Measurements from ENCODE around the gene FAM156B.
"Not testable (repeated sequence)": the region's sequence is repeated elsewhere in the genome, so short reads cannot be mapped to it uniquely, and the experiment has no call there.

Gene FAM156B, protein sequence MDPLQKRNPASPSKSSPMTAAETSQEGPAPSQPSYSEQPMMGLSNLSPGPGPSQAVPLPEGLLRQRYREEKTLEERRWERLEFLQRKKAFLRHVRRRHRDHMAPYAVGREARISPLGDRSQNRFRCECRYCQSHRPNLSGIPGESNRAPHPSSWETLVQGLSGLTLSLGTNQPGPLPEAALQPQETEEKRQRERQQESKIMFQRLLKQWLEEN

DNA sequence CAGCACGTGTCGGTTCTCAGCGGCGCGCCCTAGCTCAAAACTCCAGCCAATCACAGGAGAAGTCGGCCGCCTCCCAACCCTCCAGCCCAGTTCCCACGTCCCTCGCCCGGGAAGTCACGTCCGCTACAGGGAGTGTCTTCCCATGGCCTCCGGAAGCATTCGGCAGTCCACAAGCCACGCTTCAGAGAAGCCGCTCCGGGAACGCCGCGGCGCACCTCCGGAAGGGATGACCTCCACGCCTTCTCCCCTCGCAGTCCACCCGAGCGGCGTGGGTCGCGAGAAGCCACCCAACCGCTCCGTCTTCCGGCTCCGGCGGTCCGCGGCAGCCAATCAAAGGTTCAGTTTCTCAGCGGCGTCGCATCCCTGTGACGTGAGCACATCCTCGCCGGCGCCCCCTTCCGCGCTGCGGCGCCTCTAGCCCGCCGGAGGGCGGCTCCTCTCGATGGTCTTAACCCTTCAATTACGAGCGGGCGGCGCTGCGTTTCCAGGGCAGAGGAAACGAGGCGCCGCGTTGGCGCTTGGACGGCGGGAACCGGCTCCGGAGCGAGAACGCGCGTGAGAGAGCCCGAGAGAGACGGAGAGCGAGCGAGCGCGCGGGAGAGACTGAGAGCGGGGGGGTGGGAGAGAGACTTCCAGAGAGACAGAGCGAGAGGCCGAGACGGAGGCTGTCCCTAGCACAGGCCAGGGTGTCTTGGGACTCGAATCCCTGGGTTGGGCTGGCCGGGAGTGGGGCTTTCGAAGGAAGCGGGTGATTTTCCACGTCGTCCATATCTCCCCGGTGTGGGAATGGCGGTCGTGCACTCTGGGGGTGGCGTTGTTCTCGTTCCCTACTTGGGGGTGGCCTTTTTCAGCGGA, at the start of gene FAM156B:
Gene FAM156B, plus strand, starts transcription at position 476 of the 855 bp plus-strand sequence. CDS start 9,896 bp downstream, outside the sequence.
- not testable (repeated sequence) for H3K27ac ChIP-seq (ENCODE audit: low read length); H3K9me3 ChIP-seq (ENCODE audit: control insufficient read depth in 1 of 2, low read length in 2 of 2); H3K4me3 ChIP-seq (ENCODE audit: low read depth in 1 of 2, low read length in 2 of 2); H3K36me3 ChIP-seq (ENCODE audit: control insufficient read depth in 1 of 2, insufficient read depth in 2 of 2, low read length in 2 of 2); H3K27me3 ChIP-seq (ENCODE audit: low read depth, low read length); H3K4me1 ChIP-seq (ENCODE audit: control insufficient read depth in 1 of 2, insufficient read depth in 2 of 2, low read length in 2 of 2)

DNA sequence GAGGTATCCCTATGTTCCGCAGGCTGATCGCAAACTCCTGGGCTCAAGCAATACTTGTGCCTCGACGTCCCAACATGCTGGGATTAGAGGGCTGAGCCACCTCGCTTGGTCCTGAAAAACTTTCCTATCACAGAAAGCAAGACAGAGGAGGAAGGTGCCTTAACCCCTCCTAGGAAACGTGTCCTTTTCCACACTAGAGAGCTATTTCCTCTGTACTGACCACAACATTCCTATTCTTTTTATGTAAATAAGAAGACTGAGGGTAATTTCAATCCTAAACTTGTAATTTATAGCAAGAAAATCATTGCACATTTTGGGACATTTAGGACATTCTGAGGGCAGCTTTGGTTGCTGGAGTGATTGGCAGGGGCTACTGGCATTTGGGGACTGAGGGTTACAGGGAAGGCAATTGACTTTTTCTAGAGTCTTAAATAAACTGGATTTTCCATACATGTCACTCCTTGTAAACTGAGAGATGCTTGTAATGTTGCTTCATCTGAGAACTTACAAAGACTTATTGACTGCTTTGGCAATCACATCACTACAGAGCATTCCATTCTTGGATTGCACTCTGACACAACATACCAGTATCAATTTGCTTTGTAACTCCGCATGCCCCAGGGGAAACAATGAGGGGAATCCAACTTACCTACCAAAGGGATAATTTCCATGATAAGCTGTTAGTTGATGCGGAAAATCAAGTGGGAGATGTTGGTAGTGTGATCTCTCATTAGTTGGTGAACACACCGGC, 44.8 kb upstream of the FAM156B start:
- no peaks in the 10 kb centered on the region for H3K27me3 ChIP-seq (ENCODE audit: low read depth, low read length)
- H3K4me1 ChIP-seq (ENCODE audit: control insufficient read depth in 1 of 2, insufficient read depth in 2 of 2, low read length in 2 of 2): no peaks in the 10 kb centered on the region

DNA sequence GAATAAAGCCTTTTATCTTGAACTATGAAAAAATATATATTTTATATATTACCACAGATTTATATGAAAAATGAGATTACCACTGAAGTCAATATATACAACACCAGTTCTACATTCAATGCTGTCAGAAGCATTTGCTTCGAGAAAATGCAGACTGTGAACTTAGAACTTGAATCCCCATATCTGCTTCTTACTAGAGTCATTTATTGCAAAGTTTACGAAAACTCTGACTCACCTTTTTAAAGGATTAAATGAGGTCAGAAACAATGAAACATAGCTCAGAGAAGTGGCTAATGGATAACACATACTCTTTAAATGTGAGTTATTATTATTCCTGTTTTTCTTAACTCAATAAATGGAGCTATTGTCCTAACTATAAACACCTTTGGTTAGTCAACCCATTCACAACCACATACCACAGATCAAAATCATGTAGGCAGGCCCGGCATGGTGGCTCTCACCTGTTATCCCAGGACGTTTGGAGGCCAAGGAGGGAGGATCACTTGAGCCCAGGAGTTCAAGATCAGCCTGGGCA, 40.1 kb upstream of the FAM156B start:
- not testable (repeated sequence) for H3K4me3 ChIP-seq (ENCODE audit: low read depth in 1 of 2, low read length in 2 of 2); H3K36me3 ChIP-seq (ENCODE audit: control insufficient read depth in 1 of 2, insufficient read depth in 2 of 2, low read length in 2 of 2); H3K27me3 ChIP-seq (ENCODE audit: low read depth, low read length); H3K4me1 ChIP-seq (ENCODE audit: control insufficient read depth in 1 of 2, insufficient read depth in 2 of 2, low read length in 2 of 2); H3K27ac ChIP-seq (ENCODE audit: low read length); H3K9me3 ChIP-seq (ENCODE audit: control insufficient read depth in 1 of 2, low read length in 2 of 2)

More for the DNA sequence above, 44.8 kb upstream of the FAM156B start:
- no peak overlapping the region for H3K4me3 ChIP-seq (ENCODE audit: low read depth in 1 of 2, low read length in 2 of 2)
- H3K9me3 ChIP-seq (ENCODE audit: control insufficient read depth in 1 of 2, low read length in 2 of 2): no peaks in the 10 kb centered on the region
- H3K27ac ChIP-seq (ENCODE audit: low read length): no peak overlapping the region
- no peaks in the 10 kb centered on the region for H3K36me3 ChIP-seq (ENCODE audit: control insufficient read depth in 1 of 2, insufficient read depth in 2 of 2, low read length in 2 of 2)

DNA sequence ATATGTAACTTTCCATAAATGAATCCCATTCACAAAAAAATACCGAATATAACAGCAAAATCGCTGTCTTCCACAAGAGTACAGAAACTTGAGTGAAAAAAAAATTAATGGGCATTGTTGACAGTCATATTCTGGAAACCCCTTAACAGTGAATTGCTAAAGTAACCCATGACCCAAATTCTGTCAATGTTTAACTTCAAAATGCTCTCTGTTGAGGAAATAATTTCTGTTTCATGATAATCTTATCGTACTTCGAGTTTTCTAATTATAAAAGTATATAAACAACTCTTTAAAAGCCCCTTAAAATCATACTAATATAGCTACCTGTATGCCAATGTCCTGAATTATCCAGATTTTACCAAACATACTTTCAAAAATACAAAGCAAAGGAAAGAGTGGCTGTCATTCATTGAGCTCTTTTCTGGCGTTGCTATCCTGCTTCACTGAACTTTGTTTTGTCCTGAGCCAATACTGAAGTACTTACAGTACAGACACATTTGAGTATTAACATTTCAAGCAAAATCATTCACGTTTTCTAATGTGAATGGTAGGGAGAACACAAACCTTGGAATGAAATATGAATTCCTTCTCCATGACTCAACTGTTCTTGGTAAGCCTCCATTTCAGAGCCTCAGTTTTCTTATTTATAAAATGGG, 31.7 kb upstream of the FAM156B start:
- no peaks in the 10 kb centered on the region for H3K36me3 ChIP-seq (ENCODE audit: control insufficient read depth in 1 of 2, insufficient read depth in 2 of 2, low read length in 2 of 2)
- H3K27me3 ChIP-seq (ENCODE audit: low read depth, low read length): no peaks in the 10 kb centered on the region
- H3K27ac ChIP-seq (ENCODE audit: low read length): no peak overlapping the region
- H3K4me3 ChIP-seq (ENCODE audit: low read depth in 1 of 2, low read length in 2 of 2): no peak overlapping the region
- no peaks in the 10 kb centered on the region for H3K9me3 ChIP-seq (ENCODE audit: control insufficient read depth in 1 of 2, low read length in 2 of 2)
- H3K4me1 ChIP-seq (ENCODE audit: control insufficient read depth in 1 of 2, insufficient read depth in 2 of 2, low read length in 2 of 2): no peaks in the 10 kb centered on the region

DNA sequence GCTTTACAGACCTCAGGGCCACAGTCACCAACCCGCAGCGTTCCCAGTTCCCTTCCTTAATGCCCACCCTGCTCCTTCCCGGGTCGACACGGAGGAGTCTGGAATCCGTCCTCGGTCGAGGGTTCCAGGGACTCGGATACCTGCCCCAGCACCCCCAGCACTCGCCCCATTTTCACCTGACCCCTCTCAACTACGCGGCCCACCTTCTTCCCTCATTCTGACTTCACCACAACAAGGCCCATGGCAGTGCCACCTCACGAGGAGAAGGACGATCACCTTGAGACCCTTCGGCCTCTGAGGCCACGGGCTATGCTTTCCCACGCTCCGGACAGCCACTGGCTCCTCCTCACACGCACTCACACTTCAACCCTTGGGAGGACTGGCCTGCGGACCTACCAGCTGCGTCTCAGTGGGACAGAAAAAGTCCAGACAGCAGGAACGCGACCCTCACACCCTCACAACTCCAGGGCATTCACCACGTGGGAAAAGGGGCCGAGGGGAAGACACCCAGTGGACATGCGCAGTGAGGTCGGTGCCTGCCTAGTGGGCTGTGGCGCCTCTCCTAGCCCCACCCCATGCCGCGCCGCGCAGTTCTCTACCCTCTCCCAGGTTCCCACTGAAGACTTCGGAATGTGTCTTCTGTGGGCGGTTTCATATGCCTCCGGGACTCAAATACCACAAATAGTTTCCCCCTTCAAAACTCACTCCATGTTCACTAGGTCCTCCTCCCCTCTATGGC, 29.4 kb upstream of the FAM156B start, which contains the start of gene XAGE3:
Gene XAGE3, minus strand, starts transcription at position 474 of the 739 bp plus-strand sequence. CDS start 950 bp downstream, outside the sequence.
- Histone ChIP-seq H3K9me3 (ENCODE audit: control insufficient read depth in 1 of 2, low read length in 2 of 2) (no peaks in the 10 kb centered on the region), H3K27me3 (ENCODE audit: low read depth, low read length) (no peaks in the 10 kb centered on the region), H3K4me3 (ENCODE audit: low read depth in 1 of 2, low read length in 2 of 2) (no peak within 1 kb of the TSS), H3K4me1 (ENCODE audit: control insufficient read depth in 1 of 2, insufficient read depth in 2 of 2, low read length in 2 of 2) (no peaks in the 10 kb centered on the region), H3K27ac (ENCODE audit: low read length) (no peak within 1 kb of the TSS), H3K36me3 (ENCODE audit: control insufficient read depth in 1 of 2, insufficient read depth in 2 of 2, low read length in 2 of 2) (no peaks in the 10 kb centered on the region)

DNA sequence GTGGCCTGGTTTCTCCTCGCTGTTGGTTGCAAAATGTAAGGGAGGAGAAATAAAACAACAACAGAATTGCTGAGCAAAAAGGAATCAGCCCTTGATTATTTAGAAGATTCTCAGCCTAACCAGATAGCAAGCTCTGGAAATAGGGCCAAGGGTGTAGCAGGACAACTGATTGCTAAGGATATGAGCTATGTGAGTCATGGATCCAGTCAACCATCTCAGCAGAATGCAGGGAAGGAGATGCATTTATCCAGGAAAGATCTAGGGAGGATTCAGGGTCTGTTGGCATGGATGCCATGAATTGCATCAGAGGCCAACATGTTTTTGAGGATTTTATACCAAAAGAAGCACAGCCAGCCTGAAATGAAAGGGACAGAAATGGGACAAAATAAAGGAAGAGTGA, 27.1 kb upstream of the FAM156B start:
- no peak overlapping the region for H3K4me3 ChIP-seq (ENCODE audit: low read depth in 1 of 2, low read length in 2 of 2)
- no peak overlapping the region for H3K27ac ChIP-seq (ENCODE audit: low read length)
- H3K4me1 ChIP-seq (ENCODE audit: control insufficient read depth in 1 of 2, insufficient read depth in 2 of 2, low read length in 2 of 2): no peaks in the 10 kb centered on the region
- H3K36me3 ChIP-seq (ENCODE audit: control insufficient read depth in 1 of 2, insufficient read depth in 2 of 2, low read length in 2 of 2): no peaks in the 10 kb centered on the region
- no peaks in the 10 kb centered on the region for H3K9me3 ChIP-seq (ENCODE audit: control insufficient read depth in 1 of 2, low read length in 2 of 2)
- no peaks in the 10 kb centered on the region for H3K27me3 ChIP-seq (ENCODE audit: low read depth, low read length)

DNA sequence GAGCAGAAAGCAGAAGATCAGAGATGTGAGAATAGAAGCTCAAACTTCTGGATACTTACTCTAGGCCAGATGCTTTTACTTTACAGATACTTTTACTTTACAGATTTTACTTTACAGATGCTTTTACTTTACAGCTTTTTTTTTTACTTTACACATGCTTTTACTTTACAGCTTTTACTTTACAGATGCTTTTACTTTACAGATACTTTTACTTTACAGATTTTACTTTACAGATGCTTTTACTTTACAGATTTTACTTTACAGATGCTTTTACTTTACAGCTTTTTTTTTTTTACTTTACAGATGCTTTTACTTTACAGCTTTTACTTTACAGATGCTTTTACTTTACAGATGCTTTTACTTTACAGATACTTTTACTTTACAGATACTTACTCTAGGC, 23.3 kb upstream of the FAM156B start:
- H3K27ac ChIP-seq (ENCODE audit: low read length); H3K36me3 ChIP-seq (ENCODE audit: control insufficient read depth in 1 of 2, insufficient read depth in 2 of 2, low read length in 2 of 2); H3K9me3 ChIP-seq (ENCODE audit: control insufficient read depth in 1 of 2, low read length in 2 of 2); H3K27me3 ChIP-seq (ENCODE audit: low read depth, low read length); H3K4me3 ChIP-seq (ENCODE audit: low read depth in 1 of 2, low read length in 2 of 2); H3K4me1 ChIP-seq (ENCODE audit: control insufficient read depth in 1 of 2, insufficient read depth in 2 of 2, low read length in 2 of 2): not testable (repeated sequence)

DNA sequence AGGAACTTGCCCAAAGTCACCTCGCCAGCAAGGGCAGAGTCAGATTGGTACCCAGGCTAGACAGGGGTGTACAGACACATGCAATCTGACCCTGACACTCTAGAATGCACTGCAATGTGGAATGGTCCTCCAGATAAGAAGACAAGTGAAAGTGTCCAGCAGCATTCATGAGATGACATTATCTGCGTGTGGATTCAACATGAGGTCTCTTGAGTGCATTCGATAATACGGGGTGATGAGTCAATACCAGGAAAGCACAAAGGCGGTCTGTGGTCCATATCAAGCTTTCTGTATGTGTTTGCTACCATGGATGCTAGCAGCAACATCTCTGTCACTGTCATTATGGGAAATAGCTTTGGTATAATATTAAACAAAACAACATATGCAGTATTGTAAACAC, 22.5 kb upstream of the FAM156B start:
- Histone ChIP-seq H3K27ac (ENCODE audit: low read length) (no peak overlapping the region), H3K9me3 (ENCODE audit: control insufficient read depth in 1 of 2, low read length in 2 of 2) (no peaks in the 10 kb centered on the region)

DNA sequence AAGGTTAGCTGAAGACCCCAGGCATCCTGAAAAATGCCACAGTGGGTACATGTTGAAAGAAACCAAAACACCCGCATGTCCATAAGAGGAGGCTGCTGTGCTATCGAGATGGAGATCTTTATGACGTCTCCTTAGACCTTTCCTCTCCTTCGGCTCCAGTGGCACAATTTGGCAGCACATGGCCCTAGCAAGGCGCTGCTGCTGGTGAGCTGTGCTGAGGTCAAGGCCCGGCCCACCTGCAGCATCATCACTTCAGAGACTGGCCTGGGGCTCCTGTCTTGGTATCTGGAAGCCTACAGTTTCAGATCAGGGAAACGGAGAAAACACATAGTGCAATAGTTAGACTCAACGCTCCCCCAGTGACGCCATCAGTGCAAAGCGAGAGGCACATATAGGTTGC, 21.7 kb upstream of the FAM156B start:
- H3K27me3 ChIP-seq (ENCODE audit: low read depth, low read length); H3K4me3 ChIP-seq (ENCODE audit: low read depth in 1 of 2, low read length in 2 of 2); H3K4me1 ChIP-seq (ENCODE audit: control insufficient read depth in 1 of 2, insufficient read depth in 2 of 2, low read length in 2 of 2); H3K27ac ChIP-seq (ENCODE audit: low read length); H3K9me3 ChIP-seq (ENCODE audit: control insufficient read depth in 1 of 2, low read length in 2 of 2); H3K36me3 ChIP-seq (ENCODE audit: control insufficient read depth in 1 of 2, insufficient read depth in 2 of 2, low read length in 2 of 2): not testable (repeated sequence)

More for the DNA sequence above, 22.5 kb upstream of the FAM156B start:
- Histone ChIP-seq H3K4me3 (ENCODE audit: low read depth in 1 of 2, low read length in 2 of 2) (no peak overlapping the region), H3K36me3 (ENCODE audit: control insufficient read depth in 1 of 2, insufficient read depth in 2 of 2, low read length in 2 of 2) (no peaks in the 10 kb centered on the region), H3K27me3 (ENCODE audit: low read depth, low read length) (no peaks in the 10 kb centered on the region), H3K4me1 (ENCODE audit: control insufficient read depth in 1 of 2, insufficient read depth in 2 of 2, low read length in 2 of 2) (no peaks in the 10 kb centered on the region)

DNA sequence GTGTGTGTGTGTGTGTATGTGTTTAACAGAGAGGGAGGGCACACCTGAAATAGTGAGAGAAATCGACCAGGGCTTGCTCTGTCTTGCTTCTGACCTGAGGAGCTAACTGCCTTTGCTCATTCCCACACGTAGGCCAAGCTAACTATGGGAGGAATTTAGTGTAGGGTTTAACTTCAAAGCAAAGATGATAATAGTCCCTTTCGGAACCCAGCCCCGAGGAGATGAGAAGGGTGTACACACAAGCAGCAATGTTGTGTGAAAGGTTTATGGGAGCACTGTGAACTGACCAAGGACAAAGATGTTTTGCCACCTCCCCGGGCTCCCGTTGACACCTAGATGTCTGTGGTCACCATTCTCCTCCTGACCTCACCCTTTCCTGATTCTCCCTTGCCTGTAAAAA, 20.7 kb upstream of the FAM156B start:
- H3K27me3 ChIP-seq (ENCODE audit: low read depth, low read length); H3K9me3 ChIP-seq (ENCODE audit: control insufficient read depth in 1 of 2, low read length in 2 of 2): not testable (repeated sequence)

More for the DNA sequence above, 20.7 kb upstream of the FAM156B start:
- H3K4me3 ChIP-seq (ENCODE audit: low read depth in 1 of 2, low read length in 2 of 2); H3K4me1 ChIP-seq (ENCODE audit: control insufficient read depth in 1 of 2, insufficient read depth in 2 of 2, low read length in 2 of 2); H3K27ac ChIP-seq (ENCODE audit: low read length); H3K36me3 ChIP-seq (ENCODE audit: control insufficient read depth in 1 of 2, insufficient read depth in 2 of 2, low read length in 2 of 2): not testable (repeated sequence)

All from muscle layer of duodenum (tissue), 2 donors.